Measurements from ENCODE around the gene AMPD2. TPM values are rescaled to one million over a fixed set of nuclear protein-coding genes. Genes with fewer than 3 reads are reported as not detected.

Gene AMPD2
- total and polyA plus RNA-seq, 9 of the 15 experiments (the other 6 are each of a cell fraction or from before 2014, with no cell fraction given) = 2.0 to 77.7 (median 28.2) TPM

- TF ChIP-seq THAP12 (CRISPR knock-in tag; IDR thresholded peaks at IDR 0.05) (no peak), CHD2 (IDR thresholded peaks at IDR 0.05; ENCODE audit: low read depth, low read length) (peak; percentile 50; the same call in 1 of the 2 replicates), KLF6 (CRISPR knock-in tag; IDR thresholded peaks at IDR 0.05; ENCODE audit: borderline replicate concordance) (0 out of 2 replicates have a peak, but pooled peaks have one; percentile 34), BCOR (IDR thresholded peaks at IDR 0.05) (peak; percentile 76; the same call in 1 of the 2 replicates), ATF4 (CRISPR knock-in tag; IDR thresholded peaks at IDR 0.05) (no peak), ZBTB8A (IDR thresholded peaks at IDR 0.05; ENCODE audit: partially characterized antibody) (no peak), BACH1 (tag; IDR thresholded peaks at IDR 0.05) (no peak), IRF2 (CRISPR knock-in tag; IDR thresholded peaks at IDR 0.05) (no peak), ZBTB5 (IDR thresholded peaks at IDR 0.05) (no peak), SMAD2 (IDR thresholded peaks at IDR 0.05; ENCODE audit: low read depth, low read length) (no peak), HDGF (IDR thresholded peaks at IDR 0.05) (no peak), ZFP91 (CRISPR knock-in tag; IDR thresholded peaks at IDR 0.05) (no peak), CXXC5 (CRISPR knock-in tag; IDR thresholded peaks at IDR 0.05) (peak; percentile 58; the same call in 1 of the 2 replicates), ZNF79 (CRISPR knock-in tag; IDR thresholded peaks at IDR 0.05; ENCODE audit: low read depth) (no peak), DLX4 (CRISPR knock-in tag; IDR thresholded peaks at IDR 0.05) (no peak), BHLHE40 (IDR thresholded peaks at IDR 0.05; ENCODE audit: low read length) (0 out of 2 replicates have a peak, but pooled peaks have one; percentile 16), ZNF75A (CRISPR knock-in tag; IDR thresholded peaks at IDR 0.05) (no peak), ERF (CRISPR knock-in tag; IDR thresholded peaks at IDR 0.05) (no peak), NR2C2 (CRISPR knock-in tag; IDR thresholded peaks at IDR 0.05) (no peak), NR2C2 (tag; IDR thresholded peaks at IDR 0.05) (peak; percentile 65), CBX8 (IDR thresholded peaks at IDR 0.05; ENCODE audit: borderline replicate concordance, extremely low read depth, low read depth, low read length, poor library complexity, severe bottlenecking) (no peak)
These were observed at the start of gene AMPD2, which contains the start of gene GNAT2 (continued) for GRCh38 chr1:109619576-109620400.
